GM19452 (cell line): Measurements from ENCODE around the gene BCCIP.

Source experiments
- ATAC-seq: cut with Tn5 transposase; IDR thresholded peaks from one replicate; pipeline ENCODE4 v1.9.1; 2021; ENCODE audit not compliant: unreplicated experiment

BCCIP gene

DNA sequence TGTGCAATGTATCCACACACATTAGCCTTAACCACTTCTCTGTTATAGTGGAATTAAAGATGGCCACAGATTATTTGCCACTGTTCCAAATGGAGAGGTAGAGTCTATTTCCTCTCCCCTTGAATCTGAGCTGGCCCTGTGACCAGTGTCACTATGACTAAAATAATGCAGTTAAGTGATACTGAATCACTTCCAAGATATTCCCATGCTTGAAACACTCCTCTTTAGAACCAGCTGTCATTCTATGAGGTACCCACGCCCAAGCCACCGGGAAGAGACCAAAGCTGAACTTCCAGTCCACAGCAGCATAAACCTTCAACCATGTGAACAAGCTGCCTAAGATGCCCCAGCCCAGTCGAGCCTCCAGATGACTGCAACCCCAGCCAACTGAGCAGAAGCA is 59.9 kb downstream of the BCCIP start:
- ATAC-seq = no peak
